Stimulated activated naive CD8-positive, alpha-beta T cell treated with anti-CD3 and anti-CD28 coated beads, Interleukin-15, Interleukin-2, amounts not matched to agents 100 ng/mL and 50 ng/mL, for 24 hours (primary cell): ENCODE results near the gene HSPA14.
A peak's percentile ranks its signal among the peaks of the same experiment; 100 is the strongest.
"Not testable (repeated sequence)": the region's sequence is repeated elsewhere in the genome, so short reads cannot be mapped to it uniquely, and the experiment has no call there.

Source experiments
- H3K27ac Mint-ChIP-seq: one replicate; pipeline ENCODE4 v1.8.0; 2021; ENCODE audit warnings: mild to moderate bottlenecking, mixed read lengths
- H3K27me3 Mint-ChIP-seq: one replicate; pipeline ENCODE4 v1.8.0; 2021; ENCODE audit warnings: mixed read lengths
- H3K36me3 Mint-ChIP-seq: one replicate; pipeline ENCODE4 v1.8.0; 2021; ENCODE audit warnings: low read depth, mixed read lengths
- H3K4me1 Mint-ChIP-seq: one replicate; pipeline ENCODE4 v1.8.0; 2021; ENCODE audit warnings: low read depth, mixed read lengths
- H3K4me3 Mint-ChIP-seq: one replicate; pipeline ENCODE4 v1.8.0; 2021; ENCODE audit warnings: mild to moderate bottlenecking, mixed read lengths
- H3K9me3 Mint-ChIP-seq: one replicate; pipeline ENCODE4 v1.8.0; 2021; ENCODE audit warnings: mixed read lengths

Gene HSPA14

GRCh38 chr10:14859043-14859442, 20.9 kb downstream of the HSPA14 start:
- H3K4me3 Mint-ChIP-seq = no peak overlapping the region
- H3K4me1 Mint-ChIP-seq = no peaks in the 10 kb centered on the region
- H3K36me3 Mint-ChIP-seq = peaks cover 62% of the 10 kb centered on the region
- no peak overlapping the region for H3K27ac Mint-ChIP-seq
- no peaks in the 10 kb centered on the region for H3K9me3 Mint-ChIP-seq
- H3K27me3 Mint-ChIP-seq = no peaks in the 10 kb centered on the region

- H3K27me3 Mint-ChIP-seq = no peaks in the 10 kb centered on the region
- no peaks in the 10 kb centered on the region for H3K4me1 Mint-ChIP-seq
- no peak overlapping the region for H3K4me3 Mint-ChIP-seq
- H3K27ac Mint-ChIP-seq = no peak overlapping the region
- no peaks in the 10 kb centered on the region for H3K9me3 Mint-ChIP-seq
- peaks cover 60% of the 10 kb centered on the region for H3K36me3 Mint-ChIP-seq
Observed at GRCh38 chr10:14859775-14860174, 21.7 kb downstream of the HSPA14 start.

GRCh38 chr10:14860791-14861190, 22.7 kb downstream of the HSPA14 start:
- Mint-ChIP-seq H3K27me3 (no peaks in the 10 kb centered on the region), H3K9me3 (no peaks in the 10 kb centered on the region), H3K27ac (no peak overlapping the region)

GRCh38 chr10:14864466-14864865, 26.4 kb downstream of the HSPA14 start:
- not testable (repeated sequence) for H3K4me3 Mint-ChIP-seq, H3K27ac Mint-ChIP-seq, H3K4me1 Mint-ChIP-seq, H3K9me3 Mint-ChIP-seq, H3K27me3 Mint-ChIP-seq
- H3K36me3 Mint-ChIP-seq = peaks cover 55% of the 10 kb centered on the region

More at GRCh38 chr10:14860791-14861190, 22.7 kb downstream of the HSPA14 start:
- peaks cover 52% of the 10 kb centered on the region for H3K36me3 Mint-ChIP-seq
- H3K4me1 Mint-ChIP-seq = no peaks in the 10 kb centered on the region
- no peak overlapping the region for H3K4me3 Mint-ChIP-seq

GRCh38 chr10:14864871-14865270, 26.8 kb downstream of the HSPA14 start:
- not testable (repeated sequence) for H3K27ac Mint-ChIP-seq, H3K4me1 Mint-ChIP-seq, H3K4me3 Mint-ChIP-seq, H3K9me3 Mint-ChIP-seq, H3K27me3 Mint-ChIP-seq
- peaks cover 58% of the 10 kb centered on the region for H3K36me3 Mint-ChIP-seq

- Mint-ChIP-seq H3K27ac (no peak overlapping the region), H3K36me3 (peaks cover 30% of the 10 kb centered on the region)
Observed at GRCh38 chr10:14873090-14873760, 35.1 kb downstream of the HSPA14 start.

GRCh38 chr10:14875941-14876340, 37.8 kb downstream of the HSPA14 start:
- Mint-ChIP-seq H3K9me3 (no peaks in the 10 kb centered on the region), H3K27ac (peak overlapping the region; percentile 8), H3K4me3 (no peak overlapping the region), H3K36me3 (peaks cover 15% of the 10 kb centered on the region), H3K4me1 (peaks cover 32% of the 10 kb centered on the region), H3K27me3 (no peaks in the 10 kb centered on the region)

More at GRCh38 chr10:14873090-14873760, 35.1 kb downstream of the HSPA14 start:
- Mint-ChIP-seq H3K4me1 (peaks cover 18% of the 10 kb centered on the region), H3K27me3 (no peaks in the 10 kb centered on the region), H3K4me3 (no peak overlapping the region), H3K9me3 (no peaks in the 10 kb centered on the region)

- Mint-ChIP-seq H3K4me1 (peaks cover 37% of the 10 kb centered on the region), H3K27ac (no peak overlapping the region), H3K9me3 (no peaks in the 10 kb centered on the region), H3K27me3 (no peaks in the 10 kb centered on the region), H3K4me3 (peak overlapping the region; percentile 95), H3K36me3 (peaks cover 14% of the 10 kb centered on the region)
Observed at GRCh38 chr10:14876764-14877163, 38.7 kb downstream of the HSPA14 start.

GRCh38 chr10:14878266-14879123, 40.4 kb downstream of the HSPA14 start, which contains the start of gene SUV39H2:
Gene SUV39H2, plus strand, starts transcription at chr10:14878866. Its CDS starts 23 bp downstream, at chr10:14878889.
- peaks cover 50% of the 10 kb centered on the region for H3K4me1 Mint-ChIP-seq
- H3K36me3 Mint-ChIP-seq = peaks cover 29% of the 10 kb centered on the region
- H3K27ac Mint-ChIP-seq = peak within 1 kb of the TSS; percentile 92
- H3K27me3 Mint-ChIP-seq = no peaks in the 10 kb centered on the region
- H3K9me3 Mint-ChIP-seq = no peaks in the 10 kb centered on the region
- H3K4me3 Mint-ChIP-seq = peak within 1 kb of the TSS; percentile 95

GRCh38 chr10:14879124-14879927, 41.2 kb downstream of the HSPA14 start:
- Mint-ChIP-seq H3K27ac (peak overlapping the region; percentile 85), H3K36me3 (peaks cover 29% of the 10 kb centered on the region), H3K9me3 (no peaks in the 10 kb centered on the region), H3K4me1 (peaks cover 50% of the 10 kb centered on the region), H3K4me3 (peak overlapping the region; percentile 95), H3K27me3 (no peaks in the 10 kb centered on the region)

GRCh38 chr10:14879928-14880193, 41.8 kb downstream of the HSPA14 start:
- H3K4me1 Mint-ChIP-seq = peaks cover 50% of the 10 kb centered on the region
- H3K36me3 Mint-ChIP-seq = peaks cover 29% of the 10 kb centered on the region
- peak overlapping the region; percentile 85 for H3K27ac Mint-ChIP-seq
- H3K4me3 Mint-ChIP-seq = peak overlapping the region; percentile 95
- H3K27me3 Mint-ChIP-seq = no peaks in the 10 kb centered on the region
- H3K9me3 Mint-ChIP-seq = no peaks in the 10 kb centered on the region

- H3K9me3 Mint-ChIP-seq = no peaks in the 10 kb centered on the region
- H3K4me3 Mint-ChIP-seq = peak overlapping the region; percentile 95
- peaks cover 50% of the 10 kb centered on the region for H3K4me1 Mint-ChIP-seq
- H3K36me3 Mint-ChIP-seq = peaks cover 29% of the 10 kb centered on the region
- no peaks in the 10 kb centered on the region for H3K27me3 Mint-ChIP-seq
- H3K27ac Mint-ChIP-seq = peak overlapping the region; percentile 85
Observed at GRCh38 chr10:14880229-14880628, 42.1 kb downstream of the HSPA14 start.

GRCh38 chr10:14884082-14884481, 46.0 kb downstream of the HSPA14 start:
- no peaks in the 10 kb centered on the region for H3K27me3 Mint-ChIP-seq
- H3K27ac Mint-ChIP-seq = no peak overlapping the region
- H3K4me1 Mint-ChIP-seq = peaks cover 34% of the 10 kb centered on the region
- H3K4me3 Mint-ChIP-seq = no peak overlapping the region
- peaks cover 29% of the 10 kb centered on the region for H3K36me3 Mint-ChIP-seq
- no peaks in the 10 kb centered on the region for H3K9me3 Mint-ChIP-seq

GRCh38 chr10:14889318-14889717, 51.2 kb downstream of the HSPA14 start:
- Mint-ChIP-seq H3K4me1 (peaks cover 12% of the 10 kb centered on the region), H3K27ac (peak overlapping the region; percentile 32), H3K4me3 (peak overlapping the region; percentile 9), H3K36me3 (peaks cover 24% of the 10 kb centered on the region), H3K27me3 (no peaks in the 10 kb centered on the region), H3K9me3 (no peaks in the 10 kb centered on the region)

- Mint-ChIP-seq H3K36me3 (peaks cover 29% of the 10 kb centered on the region), H3K4me1 (peaks cover 12% of the 10 kb centered on the region), H3K27ac (peak overlapping the region; percentile 64), H3K9me3 (no peaks in the 10 kb centered on the region), H3K4me3 (no peak overlapping the region), H3K27me3 (no peaks in the 10 kb centered on the region)
Observed at GRCh38 chr10:14891151-14891550, 53.0 kb downstream of the HSPA14 start.
